ENCODE measurements around the gene TMEM47.

GRCh38 chrX:34653811-34654210 lies 3.3 kb downstream of the TMEM47 start:
- TF ChIP-seq, protein P1, sequence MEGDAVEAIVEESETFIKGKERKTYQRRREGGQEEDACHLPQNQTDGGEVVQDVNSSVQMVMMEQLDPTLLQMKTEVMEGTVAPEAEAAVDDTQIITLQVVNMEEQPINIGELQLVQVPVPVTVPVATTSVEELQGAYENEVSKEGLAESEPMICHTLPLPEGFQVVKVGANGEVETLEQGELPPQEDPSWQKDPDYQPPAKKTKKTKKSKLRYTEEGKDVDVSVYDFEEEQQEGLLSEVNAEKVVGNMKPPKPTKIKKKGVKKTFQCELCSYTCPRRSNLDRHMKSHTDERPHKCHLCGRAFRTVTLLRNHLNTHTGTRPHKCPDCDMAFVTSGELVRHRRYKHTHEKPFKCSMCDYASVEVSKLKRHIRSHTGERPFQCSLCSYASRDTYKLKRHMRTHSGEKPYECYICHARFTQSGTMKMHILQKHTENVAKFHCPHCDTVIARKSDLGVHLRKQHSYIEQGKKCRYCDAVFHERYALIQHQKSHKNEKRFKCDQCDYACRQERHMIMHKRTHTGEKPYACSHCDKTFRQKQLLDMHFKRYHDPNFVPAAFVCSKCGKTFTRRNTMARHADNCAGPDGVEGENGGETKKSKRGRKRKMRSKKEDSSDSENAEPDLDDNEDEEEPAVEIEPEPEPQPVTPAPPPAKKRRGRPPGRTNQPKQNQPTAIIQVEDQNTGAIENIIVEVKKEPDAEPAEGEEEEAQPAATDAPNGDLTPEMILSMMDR (IDR thresholded peaks at IDR 0.05) = no peak
- TF ChIP-seq POLR2A (IDR thresholded peaks at IDR 0.05) = no peak

Data from thyroid gland (tissue), 4 donors.